ENCODE results near the gene IFRD2.

- TF ChIP-seq CTCF (conservative IDR thresholded peaks at IDR 0.05 in 1 of 2, IDR thresholded peaks at IDR 0.05 in 1 of 2; ENCODE audit: extremely low read depth in 1 of 2, insufficient read depth in 1 of 2, low read depth in 1 of 2, low read length in 2 of 2) (no peak), EZH2 (IDR thresholded peaks at IDR 0.05; ENCODE audit: borderline replicate concordance, low read length) (no peak)
Observed at GRCh38 chr3:50319894-50320625, 27.8 kb upstream of the IFRD2 start.
